GM18499 (cell line): ENCODE measurements around the gene TPM4.

Experiments
- ATAC-seq: cut with Tn5 transposase; IDR thresholded peaks from one replicate; pipeline ENCODE4 v1.9.1; 2021; ENCODE audit warnings: moderate number of reproducible peaks; ENCODE audit not compliant: insufficient read depth, unreplicated experiment

TPM4 gene

GRCh38 chr19:16121141-16121540, 44.8 kb downstream of the TPM4 start:
- no peak for ATAC-seq

GRCh38 chr19:16121967-16122366, 45.7 kb downstream of the TPM4 start:
- no peak for ATAC-seq

GRCh38 chr19:16124953-16125352, 48.7 kb downstream of the TPM4 start:
- no peak for ATAC-seq

- ATAC-seq = no peak
Observed at GRCh38 chr19:16125737-16126495, 49.6 kb downstream of the TPM4 start.

- ATAC-seq = no peak
Observed at GRCh38 chr19:16127080-16127479, 50.8 kb downstream of the TPM4 start.

- ATAC-seq = no peak
Observed at GRCh38 chr19:16127776-16128371, 51.6 kb downstream of the TPM4 start.

GRCh38 chr19:16131648-16132047, 55.4 kb downstream of the TPM4 start:
- no peak for ATAC-seq

- ATAC-seq = no peak
Observed at GRCh38 chr19:16133818-16134217, 57.5 kb downstream of the TPM4 start.

GRCh38 chr19:16134510-16134909, 58.2 kb downstream of the TPM4 start:
- no peak for ATAC-seq

- ATAC-seq = no peak
Observed at GRCh38 chr19:16135430-16136127, 59.3 kb downstream of the TPM4 start.

- ATAC-seq = no peak
Observed at GRCh38 chr19:16136185-16136999, 60.1 kb downstream of the TPM4 start.

GRCh38 chr19:16139752-16140151, 63.5 kb downstream of the TPM4 start:
- ATAC-seq = no peak

- ATAC-seq = no peak
Observed at GRCh38 chr19:16141043-16141442, 64.7 kb downstream of the TPM4 start.

GRCh38 chr19:16142032-16142580, 65.8 kb downstream of the TPM4 start:
- ATAC-seq = no peak

- ATAC-seq = no peak
Observed at GRCh38 chr19:16143399-16144215, 67.3 kb downstream of the TPM4 start, which contains the start of gene HSH2D. Gene HSH2D (plus strand): TSS chr19:16143685. CDS start chr19:16148751, 5,066 bp downstream.

- ATAC-seq = no peak
Observed at GRCh38 chr19:16144216-16144581, 67.9 kb downstream of the TPM4 start.

GRCh38 chr19:16146112-16146511, 69.8 kb downstream of the TPM4 start:
- no peak for ATAC-seq

- no peak for ATAC-seq
Observed at GRCh38 chr19:16148443-16149229, 72.3 kb downstream of the TPM4 start.
